ENCODE results near the gene ATG101. TPM values are rescaled to one million over a fixed set of nuclear protein-coding genes. Genes with fewer than 3 reads are reported as not detected.

ATG101 gene
- total and polyA plus RNA-seq, 2 of the 13 experiments (the other 11 are each of a cell fraction or from before 2014, with no cell fraction given): 58.2 to 67.7 TPM

- TF ChIP-seq TBX3 (IDR thresholded peaks at IDR 0.05; ENCODE audit: borderline replicate concordance) (peak; percentile 45; the same call in 1 of the 2 replicates), BCLAF1 (IDR thresholded peaks at IDR 0.05) (no peak), SRSF1 (optimal IDR thresholded peaks at IDR 0.05; ENCODE audit: low read depth, low read length) (no peak), ZNF747 (CRISPR knock-in tag; IDR thresholded peaks at IDR 0.05; ENCODE audit: borderline replicate concordance) (no peak; the same call in 1 of the 2 replicates), ZNF782 (CRISPR knock-in tag; IDR thresholded peaks at IDR 0.05; ENCODE audit: borderline replicate concordance) (no peak), TAF1 (CRISPR knock-in tag; IDR thresholded peaks at IDR 0.05) (peak; percentile 73; the same call in 1 of the 2 replicates), MTERF4 (CRISPR knock-in tag; IDR thresholded peaks at IDR 0.05) (no peak), GFI1 (CRISPR knock-in tag; IDR thresholded peaks at IDR 0.05; ENCODE audit: borderline replicate concordance) (peak; percentile 72; the same call in 1 of the 2 replicates), ZNF230 (CRISPR knock-in tag; IDR thresholded peaks at IDR 0.05) (no peak), TARDBP (CRISPR knock-in tag; IDR thresholded peaks at IDR 0.05) (peak; percentile 95), MTF2 (CRISPR knock-in tag; IDR thresholded peaks at IDR 0.05; ENCODE audit: borderline replicate concordance) (no peak; the same call in 1 of the 2 replicates), MAZ (IDR thresholded peaks at IDR 0.05; ENCODE audit: borderline replicate concordance, low read depth, low read length) (peak; percentile 91), MAZ (CRISPR knock-in tag; IDR thresholded peaks at IDR 0.05; ENCODE audit: low read depth) (peak; percentile 87), BORCS8-MEF2B (CRISPR knock-in tag; IDR thresholded peaks at IDR 0.05) (peak; percentile 76), SMAD1 (CRISPR knock-in tag; IDR thresholded peaks at IDR 0.05; ENCODE audit: borderline replicate concordance, low read depth) (peak; percentile 67; the same call in 1 of the 2 replicates), PHB2 (IDR thresholded peaks at IDR 0.05; ENCODE audit: partially characterized antibody) (no peak), TEAD3 (CRISPR knock-in tag; optimal IDR thresholded peaks at IDR 0.05; ENCODE audit: borderline replicate concordance) (peak; percentile 31), NFE2 (CRISPR knock-in tag; IDR thresholded peaks at IDR 0.05) (no peak), ZBTB2 (CRISPR knock-in tag; IDR thresholded peaks at IDR 0.05; ENCODE audit: low read depth) (peak; percentile 79; the same call in 1 of the 2 replicates)
- TF ChIP-seq, protein P1, sequence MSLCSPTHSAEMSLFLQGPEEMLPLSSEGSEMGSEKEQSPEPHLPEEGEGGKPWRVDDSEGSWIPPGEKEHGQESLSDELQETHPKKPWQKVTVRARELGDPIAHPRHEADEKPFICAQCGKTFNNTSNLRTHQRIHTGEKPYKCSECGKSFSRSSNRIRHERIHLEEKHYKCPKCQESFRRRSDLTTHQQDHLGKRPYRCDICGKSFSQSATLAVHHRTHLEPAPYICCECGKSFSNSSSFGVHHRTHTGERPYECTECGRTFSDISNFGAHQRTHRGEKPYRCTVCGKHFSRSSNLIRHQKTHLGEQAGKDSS (CRISPR knock-in tag; IDR thresholded peaks at IDR 0.05; ENCODE audit: borderline replicate concordance, low read depth): peak; percentile 25; the same call in 1 of the 2 replicates
- TF ChIP-seq, protein P2, sequence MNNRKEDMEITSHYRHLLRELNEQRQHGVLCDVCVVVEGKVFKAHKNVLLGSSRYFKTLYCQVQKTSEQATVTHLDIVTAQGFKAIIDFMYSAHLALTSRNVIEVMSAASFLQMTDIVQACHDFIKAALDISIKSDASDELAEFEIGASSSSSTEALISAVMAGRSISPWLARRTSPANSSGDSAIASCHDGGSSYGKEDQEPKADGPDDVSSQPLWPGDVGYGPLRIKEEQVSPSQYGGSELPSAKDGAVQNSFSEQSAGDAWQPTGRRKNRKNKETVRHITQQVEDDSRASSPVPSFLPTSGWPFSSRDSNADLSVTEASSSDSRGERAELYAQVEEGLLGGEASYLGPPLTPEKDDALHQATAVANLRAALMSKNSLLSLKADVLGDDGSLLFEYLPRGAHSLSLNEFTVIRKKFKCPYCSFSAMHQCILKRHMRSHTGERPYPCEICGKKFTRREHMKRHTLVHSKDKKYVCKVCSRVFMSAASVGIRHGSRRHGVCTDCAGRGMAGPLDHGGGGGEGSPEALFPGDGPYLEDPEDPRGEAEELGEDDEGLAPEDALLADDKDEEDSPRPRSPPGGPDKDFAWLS (CRISPR knock-in tag; IDR thresholded peaks at IDR 0.05; ENCODE audit: borderline replicate concordance): no peak
Observed at GRCh38 chr12:52069327-52070184, at the start of gene ATG101 (continued).

Data from HepG2 (cell line).